HG03521 (cell line): ENCODE measurements around the gene FAM50B.

Experiments used
- ATAC-seq: cut with Tn5 transposase; IDR thresholded peaks from one replicate; pipeline ENCODE4 v1.9.1; 2021; ENCODE audit warnings: mild to moderate bottlenecking, moderate library complexity; ENCODE audit not compliant: unreplicated experiment

Gene FAM50B

DNA sequence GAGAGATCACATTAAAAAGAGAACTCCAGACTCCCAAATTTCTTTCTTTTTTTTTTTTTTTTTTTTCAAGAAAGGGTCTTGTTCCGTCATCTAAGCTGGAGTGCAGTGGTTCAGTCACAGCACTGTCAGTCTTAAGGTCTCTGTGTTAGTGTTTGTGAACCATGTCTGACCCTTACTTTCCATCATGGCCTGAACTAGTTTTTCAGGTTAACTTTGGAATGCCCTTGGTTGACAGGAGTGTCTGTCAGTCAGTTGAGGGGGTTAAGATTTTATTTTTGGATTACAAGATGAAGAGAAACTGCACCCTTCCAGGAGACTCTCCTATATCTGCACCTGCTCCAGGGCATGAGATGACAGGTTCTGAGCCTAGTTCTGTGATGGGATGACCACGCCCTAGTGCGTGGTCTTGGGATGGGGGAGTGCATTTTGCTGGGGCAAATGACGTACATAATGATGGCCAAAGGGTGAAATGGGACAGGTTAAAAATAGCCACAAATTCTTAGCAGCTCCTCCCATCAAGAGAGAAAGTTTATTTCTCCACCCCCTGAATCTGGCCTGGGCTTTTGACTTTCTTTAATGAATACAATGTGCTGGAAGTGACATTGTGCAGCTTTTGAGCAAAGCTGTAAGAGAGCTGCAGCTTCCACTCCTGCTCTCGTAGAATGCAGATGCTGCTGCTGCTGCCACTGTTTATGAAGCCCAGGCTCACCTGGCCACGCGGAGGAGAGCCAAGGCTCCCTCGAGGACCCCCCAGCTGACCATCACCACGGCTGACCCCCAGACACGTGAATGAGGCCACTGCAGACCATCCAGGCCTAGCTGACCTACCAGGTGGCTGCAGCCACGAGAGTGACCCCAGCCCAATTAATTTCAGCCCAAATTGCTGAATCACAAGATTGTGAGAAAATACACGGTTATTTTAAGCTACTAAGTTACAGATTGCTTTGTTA is 29.7 kb upstream of the FAM50B start:
- no peak for ATAC-seq

DNA sequence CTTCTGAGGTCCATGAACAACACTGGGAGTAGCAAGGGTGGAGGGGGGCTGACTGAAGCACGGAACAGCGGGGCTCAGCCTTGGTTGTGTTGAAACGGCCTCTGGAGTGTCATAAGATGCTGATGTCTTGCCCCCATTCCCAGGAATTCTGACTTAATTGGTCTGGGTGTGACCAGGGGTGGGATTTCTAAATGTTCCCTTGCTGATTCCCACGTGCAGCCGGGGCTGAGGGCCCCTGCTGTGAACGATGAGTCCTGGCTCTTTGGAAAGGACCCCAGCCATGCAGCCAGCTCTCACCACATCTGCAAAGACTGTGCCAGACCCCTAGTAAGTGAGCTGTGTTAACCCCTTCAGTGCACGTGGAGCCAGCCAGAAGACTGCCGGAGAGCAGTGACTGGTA is 28.6 kb upstream of the FAM50B start:
- ATAC-seq: no peak

- ATAC-seq: no peak
Measured at GRCh38 chr6:3822747-3823445, 26.3 kb upstream of the FAM50B start.

GRCh38 chr6:3823671-3824070 is 25.5 kb upstream of the FAM50B start:
- ATAC-seq: no peak

GRCh38 chr6:3825331-3825831 is 23.8 kb upstream of the FAM50B start:
- no peak for ATAC-seq

DNA sequence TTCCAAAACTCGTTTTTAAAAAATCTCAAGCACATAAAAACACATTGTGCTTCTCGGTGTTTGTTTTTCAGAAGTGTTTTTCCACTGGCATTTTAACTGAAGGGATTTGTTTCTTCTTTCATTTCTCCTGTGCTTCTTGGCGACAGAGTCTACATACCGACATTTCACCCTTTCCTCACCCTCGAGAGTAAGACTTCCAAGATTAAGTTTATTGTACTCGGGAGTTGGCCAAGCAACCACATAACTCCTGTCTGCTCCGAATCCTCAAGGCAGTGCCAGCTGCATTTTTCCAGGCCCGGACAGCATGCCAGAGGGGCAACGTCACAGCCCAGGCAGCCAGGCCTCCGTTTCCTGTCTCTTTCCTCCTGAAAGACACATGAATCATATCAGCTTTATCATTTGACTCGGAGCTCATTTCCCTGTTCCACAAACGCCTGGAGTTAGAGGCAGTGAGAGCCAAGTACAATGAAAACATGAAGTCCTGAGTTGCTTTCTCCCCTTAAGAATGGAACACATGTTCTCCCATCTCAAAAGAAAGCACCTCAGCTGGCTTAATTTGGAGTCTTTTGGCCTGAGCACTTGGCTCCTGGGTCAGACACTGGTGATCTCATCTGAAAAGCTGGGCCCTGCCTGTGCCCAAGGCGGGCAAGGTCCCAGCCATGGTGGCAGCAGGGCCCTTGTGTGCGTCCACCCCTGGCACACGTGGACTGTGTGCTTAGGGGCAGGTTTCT is 23.2 kb upstream of the FAM50B start:
- ATAC-seq: no peak

DNA sequence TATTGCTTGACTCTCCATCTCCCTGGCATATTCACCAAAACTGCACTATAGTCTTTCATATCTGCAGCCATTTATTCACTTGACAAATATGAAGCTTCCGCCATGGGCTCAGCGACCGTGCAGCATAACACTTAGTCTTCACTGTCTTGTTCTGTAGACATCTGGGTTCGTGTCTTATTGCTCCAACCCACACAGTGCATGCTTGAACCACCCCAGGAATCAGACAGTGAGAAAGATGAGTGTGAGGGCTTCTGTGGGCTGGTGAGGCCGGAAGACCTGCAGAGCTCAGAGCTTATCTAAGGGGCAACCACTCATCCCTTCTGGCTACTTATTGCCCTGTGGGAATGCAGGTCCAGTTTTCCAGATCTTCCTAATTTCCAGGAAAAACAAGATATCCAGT is 19.9 kb upstream of the FAM50B start:
- ATAC-seq: no peak

- no peak for ATAC-seq
Measured at GRCh38 chr6:3830806-3831205, 18.4 kb upstream of the FAM50B start.

DNA sequence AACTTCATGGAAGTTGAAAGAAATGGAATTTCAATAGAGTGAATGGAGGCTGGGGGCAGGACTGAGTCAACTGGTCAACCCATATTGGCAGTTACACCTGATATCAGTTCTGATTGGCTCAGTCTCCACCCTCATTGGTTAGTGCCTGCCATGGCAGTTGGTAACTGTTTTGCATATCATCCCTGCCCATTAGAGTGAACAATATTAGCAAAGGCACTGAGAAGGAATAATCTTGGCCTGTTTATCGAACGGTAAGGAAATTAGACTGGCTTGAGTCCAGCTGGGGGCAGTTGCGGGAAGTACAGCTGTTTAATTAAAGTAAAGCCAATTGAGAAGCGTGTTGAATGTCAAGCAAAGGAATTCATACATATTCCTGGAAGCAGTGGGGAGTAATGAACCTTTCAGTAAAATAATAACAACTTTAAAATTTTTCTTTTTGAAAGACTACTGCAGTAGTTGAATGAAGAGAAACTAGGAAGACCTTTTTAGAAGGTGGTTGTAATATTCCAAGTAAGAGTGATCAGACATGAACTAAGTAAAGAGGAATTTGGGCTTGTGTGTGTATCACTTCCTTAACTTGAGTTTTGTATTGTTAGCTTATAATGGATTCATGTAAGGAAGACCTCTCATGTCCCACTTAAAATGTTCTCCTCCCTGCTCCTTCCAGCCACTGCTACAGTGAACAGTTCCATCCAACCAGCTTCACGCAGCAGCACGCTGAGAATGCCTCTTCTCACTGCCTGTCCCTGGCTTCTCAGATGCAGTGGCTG is 17.2 kb upstream of the FAM50B start:
- ATAC-seq: no peak

DNA sequence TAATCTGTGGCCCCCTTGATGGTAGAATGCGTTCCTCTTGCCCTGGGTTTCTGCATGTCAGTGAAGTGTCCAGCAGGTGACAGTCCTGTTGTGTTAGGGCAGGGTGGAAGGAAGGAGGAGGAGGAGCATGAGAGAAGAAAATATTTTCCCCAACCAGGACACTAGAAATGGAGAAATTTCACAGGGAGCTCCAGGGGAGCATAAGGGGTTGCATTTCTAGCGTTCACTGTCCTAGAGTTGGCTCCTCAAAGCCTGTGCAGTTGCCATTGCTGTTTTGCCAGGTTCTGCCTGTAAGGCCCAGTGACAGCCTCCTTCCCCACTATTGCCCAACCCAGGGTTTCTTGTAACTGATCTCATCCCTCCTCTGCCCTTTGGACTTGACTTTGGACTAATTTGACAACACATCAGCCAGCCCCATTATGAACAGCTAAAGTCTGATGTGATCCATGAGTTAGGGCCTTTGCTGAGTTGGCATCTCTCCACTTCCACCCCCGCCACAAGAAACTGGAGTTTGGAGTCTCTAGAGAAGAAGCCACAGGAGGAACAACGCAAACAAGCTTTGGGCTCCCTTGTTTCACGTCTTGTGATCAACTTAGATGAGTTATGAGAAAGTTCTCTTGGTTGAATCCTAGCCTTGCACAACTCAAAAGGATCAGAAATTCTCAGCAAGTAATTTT is 14.0 kb upstream of the FAM50B start:
- ATAC-seq: no peak

DNA sequence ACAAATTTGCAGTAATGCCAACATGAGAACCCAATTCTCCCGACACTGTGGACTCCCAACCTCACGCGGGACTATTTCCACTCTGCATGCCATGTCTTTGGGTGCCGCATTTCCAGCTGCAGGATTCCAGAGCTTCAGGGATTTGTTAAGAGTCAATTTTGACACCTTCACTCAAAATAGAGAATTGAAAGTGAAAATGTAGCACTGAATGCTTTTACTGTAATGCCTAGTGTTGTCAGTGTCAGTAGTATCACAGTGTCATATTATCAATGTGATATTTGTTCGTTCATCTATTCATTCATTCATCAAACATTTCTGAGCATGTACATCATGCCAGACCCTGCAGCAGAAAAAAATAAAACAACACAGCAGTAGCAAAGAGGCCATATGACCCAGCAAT is 13.4 kb upstream of the FAM50B start:
- ATAC-seq: no peak

DNA sequence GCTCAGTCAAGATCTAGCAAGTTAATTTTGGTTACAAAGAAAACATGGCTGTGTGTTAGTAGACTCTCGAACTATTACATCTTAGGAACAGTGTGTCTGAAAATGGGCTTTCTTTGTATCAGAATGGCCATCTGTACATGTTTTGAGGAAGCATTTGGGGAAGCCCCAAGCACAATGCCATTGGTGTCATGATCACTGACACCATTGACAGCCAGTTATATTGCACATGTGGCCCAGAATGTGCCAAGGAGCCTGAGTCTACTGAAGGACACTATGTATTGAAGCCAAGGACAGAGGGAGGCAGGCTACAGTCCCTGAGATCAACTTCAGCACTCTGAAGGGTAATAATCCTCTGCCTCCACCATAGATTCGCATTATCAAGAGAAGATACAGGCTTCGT is 12.6 kb upstream of the FAM50B start:
- ATAC-seq: no peak

DNA sequence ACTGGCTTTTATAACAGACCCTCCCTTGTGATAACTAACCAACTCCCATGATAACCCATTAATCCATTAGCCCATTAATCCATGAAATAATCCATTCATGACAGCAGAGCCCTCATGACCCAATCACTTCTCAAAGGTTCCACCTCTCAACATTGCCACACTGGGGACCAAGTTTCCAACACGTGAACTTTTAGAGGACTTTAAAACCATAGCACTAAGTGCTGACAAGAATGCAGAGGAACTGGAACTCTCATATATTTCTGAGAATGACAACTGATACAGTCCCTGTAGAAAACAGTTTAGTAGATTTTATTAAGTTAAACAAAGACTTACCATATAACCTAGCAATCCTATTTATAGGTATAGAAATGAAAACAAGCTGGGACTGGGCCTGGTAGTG is 11.4 kb upstream of the FAM50B start:
- no peak for ATAC-seq

DNA sequence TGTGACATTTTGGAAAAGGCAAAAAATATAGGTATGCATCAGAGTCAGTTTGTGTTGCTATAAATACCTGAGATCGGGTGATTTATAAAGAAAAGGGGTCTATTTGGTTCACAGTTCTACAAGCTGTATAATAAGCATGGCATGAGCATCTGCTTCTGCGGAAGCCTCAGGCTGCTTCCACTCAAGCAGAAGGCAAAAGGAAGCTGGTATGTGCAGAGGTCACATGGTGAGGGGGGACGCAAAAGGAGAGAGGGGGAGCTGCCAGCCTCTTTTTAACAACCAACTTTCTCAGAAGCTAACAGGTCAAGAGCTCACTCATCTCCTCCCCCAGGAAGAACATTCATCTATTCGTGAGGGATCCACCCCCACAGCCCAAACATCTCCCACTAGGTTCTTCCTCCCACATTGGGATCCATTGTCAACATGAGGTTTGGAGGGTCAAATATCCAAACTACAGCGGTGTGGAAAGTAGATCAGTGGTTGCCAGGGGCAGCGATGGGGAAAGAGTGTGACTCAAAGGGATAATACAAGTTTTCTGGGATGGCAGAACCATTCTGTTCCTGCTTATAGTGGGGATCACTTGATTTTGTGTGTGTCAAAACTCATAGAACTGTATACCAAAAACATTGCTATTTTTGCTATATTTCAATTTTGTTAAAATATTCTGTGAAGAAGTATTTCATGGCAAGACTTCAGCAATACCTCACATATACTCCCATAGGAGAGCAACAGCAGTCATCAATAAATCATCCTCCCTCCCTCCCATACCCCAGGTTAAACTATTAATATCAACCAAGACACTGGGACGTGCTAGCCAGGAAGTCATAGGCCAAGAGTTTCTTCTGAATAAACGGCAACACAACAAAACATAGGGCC is 9.9 kb upstream of the FAM50B start:
- no peak for ATAC-seq

DNA sequence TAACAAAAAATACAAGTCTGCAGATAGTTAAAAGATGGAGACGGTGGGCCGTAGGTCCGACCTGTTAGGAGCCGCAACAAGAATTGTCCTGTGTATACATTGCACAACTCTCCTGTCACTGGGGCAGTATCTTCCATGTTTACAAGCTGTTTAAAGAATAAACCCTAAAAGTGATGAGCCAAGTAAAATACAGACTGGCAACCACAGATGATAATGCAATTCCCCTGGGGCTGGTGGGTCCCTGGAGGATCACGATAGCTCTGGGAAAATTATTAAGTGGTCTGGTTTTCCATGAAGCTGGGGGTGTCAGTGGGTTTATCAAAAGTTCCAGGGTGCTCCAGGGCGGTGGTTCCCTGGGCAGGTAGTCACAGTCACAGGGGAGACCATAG is 8.1 kb upstream of the FAM50B start:
- no peak for ATAC-seq

GRCh38 chr6:3841711-3842565 is 7.2 kb upstream of the FAM50B start:
- ATAC-seq: no peak

- no peak for ATAC-seq
Measured at GRCh38 chr6:3843379-3844096, 5.6 kb upstream of the FAM50B start.

GRCh38 chr6:3844097-3844463 is 5.1 kb upstream of the FAM50B start:
- no peak for ATAC-seq
